Naive thymus-derived CD4-positive, alpha-beta T cell (primary cell): ENCODE results near the gene IL17RE. TPM values are rescaled to one million over a fixed set of nuclear protein-coding genes. Genes with fewer than 3 reads are reported as not detected.

Experiments
- ATAC-seq: fragments of 150-1000 bp; cut with Tn5 transposase; 2 replicates; pipeline ENCODE4 v1.10.0; 2021; ENCODE audit warnings: mild to moderate bottlenecking, moderate library complexity
- CTCF ChIA-PET: fragments of 350-600 bp; sonication (Branson Sonifier 250); formaldehyde crosslinking; loops from one replicate; lab custom pipeline; 2021; ENCODE audit warnings: antibody characterized with exemption; lab: Charles Lee
- POLR2A ChIA-PET: fragments of 350-600 bp; sonication (Branson Sonifier 250); formaldehyde crosslinking; loops from one replicate; lab custom pipeline; 2021; ENCODE audit warnings: antibody characterized with exemption, inconsistent platforms; lab: Charles Lee
- DNase-seq, 9 donors: peaks; one replicate each; pipeline versions ENCODE4 v3.0.0 to v3.0.0-alpha.2; 2020 to 2022; ENCODE audit warnings: mixed read lengths in 1 of 9
- H3K27ac ChIP-seq: one replicate; pipeline ENCODE4 v1.7.0; 2013; ENCODE audit warnings: mild to moderate bottlenecking, low read depth, low read length, moderate library complexity
- H3K27me3 ChIP-seq, 2 donors: one replicate each; pipeline ENCODE4 v1.7.0; 2013; ENCODE audit warnings: low read length in 2 of 2, mild to moderate bottlenecking in 2 of 2, moderate library complexity in 2 of 2; ENCODE audit not compliant: control insufficient read depth in 2 of 2, insufficient read depth in 2 of 2
- H3K36me3 ChIP-seq, 3 experiments: 1 replicate in 2 of 3; 2 replicates in 1 of 3; pipeline ENCODE4 v1.7.0; 2013; ENCODE audit warnings: low read length in 3 of 3, mild to moderate bottlenecking in 3 of 3, moderate library complexity in 1 of 3; ENCODE audit not compliant: insufficient read depth in 3 of 3, control insufficient read depth in 2 of 3
- H3K4me1 ChIP-seq, 2 donors: one replicate each; pipeline ENCODE4 v1.7.0; 2013; ENCODE audit warnings: low read length in 2 of 2, mild to moderate bottlenecking in 2 of 2, moderate library complexity in 1 of 2; ENCODE audit not compliant: control insufficient read depth in 2 of 2, insufficient read depth in 2 of 2
- H3K4me3 ChIP-seq: 2 replicates; pipeline ENCODE4 v1.7.0; 2013; ENCODE audit warnings: mild to moderate bottlenecking, low read length
- H3K9me3 ChIP-seq, 3 experiments: 1 replicate in 2 of 3; 2 replicates in 1 of 3; pipeline ENCODE4 v1.7.0; 2013; ENCODE audit warnings: low read length in 3 of 3; ENCODE audit not compliant: control insufficient read depth in 2 of 3
- H3K27ac Mint-ChIP-seq, 9 donors: one replicate each; pipeline ENCODE4 v1.8.0; 2020 to 2022; ENCODE audit warnings: mixed read lengths in 9 of 9, mild to moderate bottlenecking in 8 of 9, moderate library complexity in 5 of 9, inconsistent platforms in 2 of 9
- H3K27me3 Mint-ChIP-seq, 5 donors: one replicate each; pipeline ENCODE4 v1.8.0; 2021 to 2022; ENCODE audit warnings: mixed read lengths in 5 of 5, mild to moderate bottlenecking in 1 of 5
- H3K36me3 Mint-ChIP-seq, 5 donors: one replicate each; pipeline ENCODE4 v1.8.0; 2020 to 2022; ENCODE audit warnings: mixed read lengths in 5 of 5, mild to moderate bottlenecking in 3 of 5, inconsistent platforms in 1 of 5
- H3K4me1 Mint-ChIP-seq, 7 donors: one replicate each; pipeline ENCODE4 v1.8.0; 2020 to 2022; ENCODE audit warnings: mixed read lengths in 7 of 7, mild to moderate bottlenecking in 3 of 7, inconsistent platforms in 1 of 7
- H3K4me3 Mint-ChIP-seq, 10 donors: one replicate each; pipeline ENCODE4 v1.8.0; 2020 to 2022; ENCODE audit warnings: mild to moderate bottlenecking in 10 of 10, mixed read lengths in 10 of 10, moderate library complexity in 6 of 10, inconsistent platforms in 2 of 10
- H3K9me3 Mint-ChIP-seq, 11 donors: one replicate each; pipeline ENCODE4 v1.8.0; 2020 to 2022; ENCODE audit warnings: mixed read lengths in 11 of 11, mild to moderate bottlenecking in 4 of 11, inconsistent platforms in 1 of 11, moderate library complexity in 1 of 11
- intact Hi-C, 2 donors: fragments of 100-400 bp; cut with micrococcal nuclease; formaldehyde crosslinking; loops; one replicate each; pipeline ENCODE4 v1.15.1; 2023
- polyA plus RNA-seq, 2 donors: library from polyadenylated mRNA; unstranded; fragments of 300-500 nt; fragmentation: Illumina TruSeq; gene quantifications; one replicate each; pipeline ENCODE4 v1.2.3, GENCODE V29; 2021
- total RNA-seq, 6 experiments: library from RNA in 5 of 6; stranded (reverse) in 5 of 6; gene quantifications; 1 replicate in 5 of 6; 2 replicates in 1 of 6; pipeline ENCODE4 v1.2.3 and lab custom pipeline; 2021 to 2026

IL17RE gene
- total and polyA plus RNA-seq, 7 experiments from 2014 or later: 0.19 to 2.2 (median 0.38) TPM; not detected in 2

DNA sequence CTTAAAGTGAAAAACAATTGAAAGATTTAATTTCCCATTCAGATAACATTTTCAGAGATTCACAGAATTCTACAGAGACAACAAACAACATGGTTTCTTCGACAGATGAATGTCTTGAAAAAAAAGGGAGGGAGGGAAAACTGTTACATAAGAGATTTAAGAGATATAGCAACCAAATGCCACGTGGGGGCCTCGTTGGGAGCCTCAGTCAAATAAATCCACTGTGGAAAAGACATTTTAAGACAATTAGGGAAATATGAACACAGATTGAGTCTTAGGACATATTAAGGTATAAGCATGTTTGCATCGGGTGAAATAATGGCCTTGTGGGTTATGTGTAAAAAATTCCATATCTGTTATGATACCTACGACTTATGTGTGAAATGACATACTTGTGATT is 54.6 kb downstream of the IL17RE start:
- no peak overlapping the region for H3K4me3 ChIP-seq
- no peak overlapping the region for H3K4me3 Mint-ChIP-seq
- H3K27me3 ChIP-seq: no peaks in the 10 kb centered on the region
- no peak overlapping the region for H3K27ac ChIP-seq
- H3K36me3 ChIP-seq: peaks cover 0 to 8% (median 0%) of the 10 kb centered on the region in 3 experiments
- no peaks in the 10 kb centered on the region for H3K9me3 ChIP-seq
- ChIA-PET CTCF (no interaction called here), POLR2A (no interaction called here)
- DNase-seq (no peak), ATAC-seq (no peak)
- H3K4me1 ChIP-seq: peaks cover 0 to 3% of the 10 kb centered on the region in 2 donors
- no peaks in the 10 kb centered on the region for H3K27me3 Mint-ChIP-seq
- peak overlapping the region in 1 of 9 donors; percentile 69 for H3K27ac Mint-ChIP-seq
- intact Hi-C loops: no loop called here
- H3K36me3 Mint-ChIP-seq: no peaks in the 10 kb centered on the region
- peaks cover 0 to 9% (median 5%) of the 10 kb centered on the region in 7 donors for H3K4me1 Mint-ChIP-seq
- H3K9me3 Mint-ChIP-seq: no peaks in the 10 kb centered on the region

DNA sequence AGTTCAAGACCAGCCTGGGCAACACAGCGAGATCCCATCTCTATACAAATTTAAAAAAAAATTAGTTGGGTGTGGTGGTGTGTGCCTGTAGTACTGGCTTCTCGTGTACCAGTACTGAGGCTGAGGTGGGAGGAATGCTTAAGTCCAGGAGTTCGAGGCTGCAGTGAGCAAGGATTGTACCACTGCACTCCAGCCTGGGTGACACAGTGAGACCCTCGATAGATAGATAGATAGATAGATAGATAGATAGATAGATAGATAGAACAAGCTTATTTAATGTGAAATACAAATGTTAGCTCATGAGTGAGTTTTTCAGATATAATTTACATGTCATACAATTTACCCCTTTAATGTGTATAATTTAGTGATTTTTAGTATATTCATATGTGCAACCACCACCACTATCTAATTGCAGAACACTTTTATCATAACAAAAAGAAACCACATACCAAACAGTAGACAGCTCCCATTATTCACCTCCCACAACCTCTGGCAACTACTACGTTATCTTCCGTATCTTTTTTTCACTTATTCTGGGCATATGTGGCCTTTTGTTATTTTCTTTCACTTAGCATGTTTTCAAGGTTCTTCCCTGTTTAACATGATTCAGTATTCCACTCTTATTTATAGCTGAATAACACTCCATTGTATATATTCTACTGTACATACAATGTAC is 62.7 kb downstream of the IL17RE start:
- H3K27ac Mint-ChIP-seq: no peak overlapping the region
- Histone ChIP-seq H3K27ac (no peak overlapping the region), H3K9me3 (no peaks in the 10 kb centered on the region), H3K4me3 (no peak overlapping the region), H3K4me1 (no peaks in the 10 kb centered on the region), H3K36me3 (peaks cover 5 to 57% (median 13%) of the 10 kb centered on the region in 3 experiments), H3K27me3 (no peaks in the 10 kb centered on the region)
- ATAC-seq (no peak), DNase-seq (no peak)
- no peak overlapping the region for H3K4me3 Mint-ChIP-seq
- peaks cover 0 to 1% (median 0%) of the 10 kb centered on the region in 11 donors for H3K9me3 Mint-ChIP-seq
- H3K4me1 Mint-ChIP-seq: no peaks in the 10 kb centered on the region
- no peaks in the 10 kb centered on the region for H3K27me3 Mint-ChIP-seq
- ChIA-PET POLR2A (interaction anchor here (0.8 kb wide), 1 partner anchor 79 kb away, joined by 4 read pairs; no protein-coding TSS in a partner anchor), CTCF (no interaction called here)
- peaks cover 0 to 51% (median 21%) of the 10 kb centered on the region in 5 donors for H3K36me3 Mint-ChIP-seq
- intact Hi-C loops: no loop called here

Other genes starting within 250 kb of the IL17RE start
- gene CPNE9, start 199.0 kb upstream of the IL17RE start, total RNA-seq: 1 to 10 TPM in 1 of 5 experiments, under 1 TPM in 2, not detected in 2; 0.16 to 1.2 (median 0.35) TPM
- under 1 TPM in 1 of 2 donors, not detected in 1; 0.67 TPM for gene CPNE9, start 199.0 kb upstream of the IL17RE start, polyA plus RNA-seq
- gene BRPF1, start 171.1 kb upstream of the IL17RE start, total RNA-seq: 10 to 100 TPM; 32.0 to 42.4 (median 39.5) TPM
- 10 to 100 TPM in 1 of 2 donors, 1 to 10 TPM in 1; 9.2 to 24.6 TPM for gene BRPF1, start 171.1 kb upstream of the IL17RE start, polyA plus RNA-seq
- 10 to 100 TPM; 18.8 to 42.9 (median 31.6) TPM for gene OGG1, start 152.9 kb upstream of the IL17RE start, total RNA-seq
- 10 to 100 TPM; 18.4 to 26.8 TPM for gene OGG1, start 152.9 kb upstream of the IL17RE start, polyA plus RNA-seq
- 10 to 100 TPM in 2 of 5 experiments, 1 to 10 TPM in 3; 2.1 to 36.3 (median 2.5) TPM for gene CAMK1, start 132.9 kb upstream of the IL17RE start, total RNA-seq
- gene CAMK1, start 132.9 kb upstream of the IL17RE start, polyA plus RNA-seq: 1 to 10 TPM in 1 of 2 donors, under 1 TPM in 1; 0.85 to 2.1 TPM
- gene TADA3, start 110.4 kb upstream of the IL17RE start, total RNA-seq: 10 to 100 TPM; 31.6 to 67.4 (median 36.8) TPM
- gene TADA3, start 110.4 kb upstream of the IL17RE start, polyA plus RNA-seq: 10 to 100 TPM; 44.3 to 69.5 TPM
- 100 to 1,000 TPM; 128 to 273 (median 129) TPM for gene ARPC4, start 109.8 kb upstream of the IL17RE start, total RNA-seq
- gene ARPC4, start 109.8 kb upstream of the IL17RE start, polyA plus RNA-seq: 100 to 1,000 TPM; 205 to 212 TPM
- gene TTLL3, start 92.6 kb upstream of the IL17RE start, total RNA-seq: 100 to 1,000 TPM in 1 of 5 experiments, 10 to 100 TPM in 4; 54.9 to 106 (median 68.0) TPM
- gene TTLL3, start 92.6 kb upstream of the IL17RE start, polyA plus RNA-seq: 1 to 10 TPM; 2.5 to 3.3 TPM
- 10 to 100 TPM; 17.7 to 61.2 (median 58.0) TPM for gene RPUSD3, start 58.8 kb upstream of the IL17RE start, total RNA-seq
- 10 to 100 TPM; 67.3 to 72.6 TPM for gene RPUSD3, start 58.8 kb upstream of the IL17RE start, polyA plus RNA-seq
- gene CIDEC, start 22.6 kb upstream of the IL17RE start, total RNA-seq: not detected
- gene CIDEC, start 22.6 kb upstream of the IL17RE start, polyA plus RNA-seq: not detected
- gene JAGN1, start 12.2 kb upstream of the IL17RE start, total RNA-seq: 10 to 100 TPM; 16.0 to 34.5 (median 28.1) TPM
- 10 to 100 TPM; 44.8 to 54.5 TPM for gene JAGN1, start 12.2 kb upstream of the IL17RE start, polyA plus RNA-seq
- gene IL17RC, start 14.2 kb downstream of the IL17RE start, total RNA-seq: 1 to 10 TPM in 3 of 5 experiments, under 1 TPM in 2; 0.70 to 3.2 (median 1.4) TPM
- 10 to 100 TPM in 1 of 2 donors, 1 to 10 TPM in 1; 8.3 to 11.9 TPM for gene IL17RC, start 14.2 kb downstream of the IL17RE start, polyA plus RNA-seq
- 10 to 100 TPM; 21.0 to 64.9 (median 29.6) TPM for gene CRELD1, start 31.0 kb downstream of the IL17RE start, total RNA-seq
- gene CRELD1, start 31.0 kb downstream of the IL17RE start, polyA plus RNA-seq: 10 to 100 TPM; 30.1 to 31.0 TPM
- gene PRRT3, start 49.6 kb downstream of the IL17RE start, total RNA-seq: 10 to 100 TPM in 2 of 5 experiments, 1 to 10 TPM in 3; 5.1 to 10.8 (median 8.8) TPM
- gene PRRT3, start 49.6 kb downstream of the IL17RE start, polyA plus RNA-seq: 1 to 10 TPM; 5.4 to 6.4 TPM
- gene EMC3, start 84.0 kb downstream of the IL17RE start, total RNA-seq: 10 to 100 TPM; 33.2 to 55.6 (median 38.9) TPM
- gene EMC3, start 84.0 kb downstream of the IL17RE start, polyA plus RNA-seq: 10 to 100 TPM; 38.3 to 55.0 TPM
- 10 to 100 TPM; 18.3 to 41.5 (median 34.1) TPM for gene FANCD2, start 123.6 kb downstream of the IL17RE start, total RNA-seq
- gene FANCD2, start 123.6 kb downstream of the IL17RE start, polyA plus RNA-seq: 1 to 10 TPM; 3.3 to 5.1 TPM
- not detected for gene FANCD2OS, start 205.4 kb downstream of the IL17RE start, total RNA-seq
- gene FANCD2OS, start 205.4 kb downstream of the IL17RE start, polyA plus RNA-seq: not detected
- 100 to 1,000 TPM in 1 of 5 experiments, 10 to 100 TPM in 4; 40.9 to 117 (median 65.8) TPM for gene BRK1, start 212.8 kb downstream of the IL17RE start, total RNA-seq
- gene BRK1, start 212.8 kb downstream of the IL17RE start, polyA plus RNA-seq: 100 to 1,000 TPM; 212 to 256 TPM
- gene VHL, start 238.9 kb downstream of the IL17RE start, total RNA-seq: 10 to 100 TPM; 56.8 to 77.0 (median 67.0) TPM
- 10 to 100 TPM; 16.7 to 34.6 TPM for gene VHL, start 238.9 kb downstream of the IL17RE start, polyA plus RNA-seq